ENCODE results near the gene AGER.

- no peak for TF ChIP-seq CTCF (IDR thresholded peaks at IDR 0.05)
- no peak for TF ChIP-seq EZH2 (IDR thresholded peaks at IDR 0.05; ENCODE audit: borderline replicate concordance, insufficient read depth, low read depth, low read length, poor library complexity, severe bottlenecking)
Measured at GRCh38 chr6:32220021-32220420, 36.0 kb upstream of the AGER start.
